ENCODE results near the gene ABCG5. TPM values are rescaled to one million over a fixed set of nuclear protein-coding genes. Genes with fewer than 3 reads are reported as not detected.

The ABCG5 gene
- total RNA-seq, 2 donors from 2014 or later: not detected

DNA sequence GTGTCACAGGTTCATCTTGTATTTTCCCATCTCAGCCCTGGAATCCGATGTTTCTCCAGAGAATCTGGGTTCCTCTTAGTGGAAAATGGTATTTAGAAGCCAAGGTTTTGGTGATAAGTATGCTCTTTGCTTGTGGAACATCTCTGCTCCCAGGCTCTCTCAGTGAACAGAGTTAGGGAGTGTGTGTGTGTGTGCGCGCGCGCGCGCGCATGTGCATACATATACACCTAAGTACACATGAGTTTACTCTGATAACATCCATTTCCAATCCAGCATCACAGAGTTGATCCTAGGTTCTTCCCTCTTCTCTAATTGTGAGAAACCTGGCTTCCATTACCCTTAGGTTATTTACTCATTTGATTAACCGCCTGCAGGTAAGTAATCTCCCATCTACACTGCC, 41.8 kb upstream of the ABCG5 start:
- Mint-ChIP-seq H3K9me3 (no peaks in the 10 kb centered on the region), H3K36me3 (ENCODE audit: low read depth) (peaks cover 13% of the 10 kb centered on the region), H3K27me3 (ENCODE audit: insufficient read depth) (peaks cover 3% of the 10 kb centered on the region), H3K4me1 (peaks cover 21% of the 10 kb centered on the region), H3K4me3 (no peak overlapping the region), H3K27ac (no peak overlapping the region)
- H3K27ac ChIP-seq (ENCODE audit: low read depth, low read length): no peak overlapping the region
- TF ChIP-seq, protein P1, sequence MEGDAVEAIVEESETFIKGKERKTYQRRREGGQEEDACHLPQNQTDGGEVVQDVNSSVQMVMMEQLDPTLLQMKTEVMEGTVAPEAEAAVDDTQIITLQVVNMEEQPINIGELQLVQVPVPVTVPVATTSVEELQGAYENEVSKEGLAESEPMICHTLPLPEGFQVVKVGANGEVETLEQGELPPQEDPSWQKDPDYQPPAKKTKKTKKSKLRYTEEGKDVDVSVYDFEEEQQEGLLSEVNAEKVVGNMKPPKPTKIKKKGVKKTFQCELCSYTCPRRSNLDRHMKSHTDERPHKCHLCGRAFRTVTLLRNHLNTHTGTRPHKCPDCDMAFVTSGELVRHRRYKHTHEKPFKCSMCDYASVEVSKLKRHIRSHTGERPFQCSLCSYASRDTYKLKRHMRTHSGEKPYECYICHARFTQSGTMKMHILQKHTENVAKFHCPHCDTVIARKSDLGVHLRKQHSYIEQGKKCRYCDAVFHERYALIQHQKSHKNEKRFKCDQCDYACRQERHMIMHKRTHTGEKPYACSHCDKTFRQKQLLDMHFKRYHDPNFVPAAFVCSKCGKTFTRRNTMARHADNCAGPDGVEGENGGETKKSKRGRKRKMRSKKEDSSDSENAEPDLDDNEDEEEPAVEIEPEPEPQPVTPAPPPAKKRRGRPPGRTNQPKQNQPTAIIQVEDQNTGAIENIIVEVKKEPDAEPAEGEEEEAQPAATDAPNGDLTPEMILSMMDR (conservative IDR thresholded peaks at IDR 0.05): no peak
- no peaks in the 10 kb centered on the region for H3K4me1 ChIP-seq (ENCODE audit: control insufficient read depth, insufficient read depth, low read length)
- H3K9me3 ChIP-seq (ENCODE audit: control insufficient read depth, low read length): no peaks in the 10 kb centered on the region
- H3K36me3 ChIP-seq (ENCODE audit: control insufficient read depth, insufficient read depth, low read length): peaks cover 14% of the 10 kb centered on the region
- no peak overlapping the region for H3K9ac ChIP-seq (ENCODE audit: extremely low read depth, low read length, poor library complexity, severe bottlenecking)
- no peak for DNase-seq
- 92 to 98% methylated on average over 2 to 5 of the region's 9 CpGs for WGBS, 2 experiments (ENCODE audit: insufficient coverage in 1 of 2, insufficient read length in 1 of 2)
- H3K27me3 ChIP-seq (ENCODE audit: control insufficient read depth, insufficient read depth, low read length, poor library complexity, severe bottlenecking): no peaks in the 10 kb centered on the region
- no peak overlapping the region for H3K4me3 ChIP-seq (ENCODE audit: low read length)

DNA sequence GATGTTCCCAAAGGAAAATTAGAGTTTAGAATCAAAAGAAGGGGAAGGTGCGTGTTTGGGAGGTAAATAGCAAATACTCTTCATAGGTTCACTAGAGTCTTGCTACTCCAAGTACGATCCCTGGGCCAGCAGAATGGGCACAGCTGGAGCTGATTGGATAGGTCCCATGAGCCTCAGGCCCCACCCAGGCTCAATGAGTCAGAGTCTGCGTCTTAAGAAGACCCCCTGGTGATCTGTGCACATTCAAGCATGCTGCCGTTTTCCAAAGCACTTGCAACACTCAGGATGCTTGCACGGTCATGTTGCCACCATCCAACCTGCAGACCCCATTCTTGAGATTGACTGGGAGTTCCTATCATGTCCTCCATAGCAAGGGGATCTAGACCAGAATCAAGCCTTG, 40.6 kb upstream of the ABCG5 start:
- Histone ChIP-seq H3K4me3 (ENCODE audit: low read length) (no peak overlapping the region), H3K27ac (ENCODE audit: low read depth, low read length) (no peak overlapping the region), H3K9me3 (ENCODE audit: control insufficient read depth, low read length) (no peaks in the 10 kb centered on the region), H3K27me3 (ENCODE audit: control insufficient read depth, insufficient read depth, low read length, poor library complexity, severe bottlenecking) (peaks cover 4% of the 10 kb centered on the region), H3K9ac (ENCODE audit: extremely low read depth, low read length, poor library complexity, severe bottlenecking) (no peak overlapping the region), H3K4me1 (ENCODE audit: control insufficient read depth, insufficient read depth, low read length) (no peaks in the 10 kb centered on the region), H3K36me3 (ENCODE audit: control insufficient read depth, insufficient read depth, low read length) (peaks cover 4% of the 10 kb centered on the region)
- DNase-seq: no peak
- Mint-ChIP-seq H3K27me3 (ENCODE audit: insufficient read depth) (peaks cover 3% of the 10 kb centered on the region), H3K4me1 (peaks cover 21% of the 10 kb centered on the region), H3K4me3 (no peak overlapping the region), H3K36me3 (ENCODE audit: low read depth) (peaks cover 5% of the 10 kb centered on the region), H3K27ac (no peak overlapping the region), H3K9me3 (no peaks in the 10 kb centered on the region)
- 76 to 83% methylated on average over 4 to 5 of the region's 5 CpGs for WGBS, 2 experiments (ENCODE audit: insufficient coverage in 1 of 2, insufficient read length in 1 of 2)
- TF ChIP-seq, protein P1 (conservative IDR thresholded peaks at IDR 0.05): no peak

DNA sequence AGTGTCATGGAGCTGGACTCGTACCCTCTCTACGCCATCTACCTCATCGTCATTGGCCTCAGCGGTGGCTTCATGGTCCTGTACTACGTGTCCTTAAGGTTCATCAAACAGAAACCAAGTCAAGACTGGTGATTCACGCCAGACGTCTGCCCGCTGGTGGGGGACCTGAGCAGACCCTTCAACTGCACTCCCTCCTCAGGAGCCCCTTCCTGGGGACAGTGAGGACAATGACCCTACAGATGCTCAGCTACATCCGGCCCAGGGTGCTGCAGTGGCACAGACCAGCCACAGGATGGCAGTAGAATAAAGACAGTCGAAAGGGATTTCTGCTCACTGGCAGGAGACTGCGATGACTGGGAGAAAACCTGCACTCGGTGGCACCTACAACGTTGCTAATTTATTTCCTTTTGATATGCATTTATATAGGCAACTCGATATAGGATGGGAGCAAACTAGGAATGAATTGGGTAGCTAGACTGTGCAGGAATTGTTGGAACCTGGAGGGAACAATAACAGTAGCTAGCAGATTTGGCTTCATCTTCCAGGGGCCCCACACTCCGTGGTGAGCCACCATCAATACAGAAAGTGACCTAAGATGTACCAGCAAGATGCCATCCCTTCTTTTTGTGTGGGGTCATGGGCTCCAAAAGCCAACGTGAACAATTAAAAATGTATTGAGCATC, 39.3 kb upstream of the ABCG5 start:
- peak overlapping the region; percentile 50 for H3K27ac Mint-ChIP-seq

More for the DNA sequence above, 39.3 kb upstream of the ABCG5 start:
- H3K9me3 Mint-ChIP-seq: no peaks in the 10 kb centered on the region
- peaks cover 6% of the 10 kb centered on the region for H3K27me3 Mint-ChIP-seq (ENCODE audit: insufficient read depth)
- Histone ChIP-seq H3K4me1 (ENCODE audit: control insufficient read depth, insufficient read depth, low read length) (no peaks in the 10 kb centered on the region), H3K9me3 (ENCODE audit: control insufficient read depth, low read length) (no peaks in the 10 kb centered on the region), H3K9ac (ENCODE audit: extremely low read depth, low read length, poor library complexity, severe bottlenecking) (no peak overlapping the region), H3K27me3 (ENCODE audit: control insufficient read depth, insufficient read depth, low read length, poor library complexity, severe bottlenecking) (peaks cover 17% of the 10 kb centered on the region), H3K36me3 (ENCODE audit: control insufficient read depth, insufficient read depth, low read length) (no peaks in the 10 kb centered on the region), H3K27ac (ENCODE audit: low read depth, low read length) (no peak overlapping the region), H3K4me3 (ENCODE audit: low read length) (no peak overlapping the region)
- H3K36me3 Mint-ChIP-seq (ENCODE audit: low read depth): no peaks in the 10 kb centered on the region
- peak; percentile 94 for DNase-seq
- 48 to 49% methylated on average over 10 to 16 of the region's 16 CpGs for WGBS, 2 experiments (ENCODE audit: insufficient coverage in 1 of 2, insufficient read length in 1 of 2)
- peaks cover 21% of the 10 kb centered on the region for H3K4me1 Mint-ChIP-seq
- no peak overlapping the region for H3K4me3 Mint-ChIP-seq
- TF ChIP-seq, protein P1 (conservative IDR thresholded peaks at IDR 0.05): peak; percentile 97
